NCI-H2029 treated with DMSO at 0.1 percent for 48 hours (cell line): ENCODE data around the gene CBLC.

ENCODE experiments used
- DNase-seq: peaks from one replicate; lab custom pipeline; 2025; lab: John Stamatoyannopoulos, UW

The CBLC gene

DNA sequence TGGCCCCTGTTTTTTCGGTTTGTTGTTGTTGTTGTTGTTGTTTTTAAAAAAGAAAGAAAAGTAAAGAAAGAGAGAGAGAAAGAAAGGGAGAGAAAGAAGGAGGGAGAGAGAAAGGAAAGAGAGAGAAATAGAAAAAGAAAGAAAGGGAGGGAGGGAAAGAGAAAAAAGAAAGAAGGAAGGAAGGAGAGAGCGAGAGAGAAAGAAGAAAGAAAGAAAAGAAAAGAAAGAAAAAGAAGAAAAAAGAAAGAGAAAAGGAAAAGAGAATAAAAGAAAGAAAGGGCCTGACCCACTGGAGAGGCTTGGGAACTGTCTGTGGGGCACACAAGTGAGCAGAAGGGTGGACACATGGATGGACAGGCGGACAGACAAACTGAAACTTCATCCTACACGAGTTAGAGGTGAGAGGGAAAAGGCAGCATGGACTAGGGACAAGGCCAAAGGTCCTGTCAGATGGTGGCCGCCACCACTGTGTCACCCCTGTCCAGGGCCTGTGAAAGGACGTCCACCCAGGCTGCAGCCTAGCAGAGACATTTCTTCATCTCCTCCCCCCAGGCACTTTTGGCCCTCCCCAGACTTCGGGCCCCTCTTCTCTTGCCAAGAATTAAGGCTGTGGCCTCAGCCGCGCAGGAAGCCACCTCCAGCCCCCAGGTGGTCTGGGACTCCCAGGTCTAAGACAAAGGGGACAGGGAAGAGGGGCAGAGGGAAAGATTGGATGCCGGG is 22.1 kb downstream of the CBLC start:
- DNase-seq = no peak

DNA sequence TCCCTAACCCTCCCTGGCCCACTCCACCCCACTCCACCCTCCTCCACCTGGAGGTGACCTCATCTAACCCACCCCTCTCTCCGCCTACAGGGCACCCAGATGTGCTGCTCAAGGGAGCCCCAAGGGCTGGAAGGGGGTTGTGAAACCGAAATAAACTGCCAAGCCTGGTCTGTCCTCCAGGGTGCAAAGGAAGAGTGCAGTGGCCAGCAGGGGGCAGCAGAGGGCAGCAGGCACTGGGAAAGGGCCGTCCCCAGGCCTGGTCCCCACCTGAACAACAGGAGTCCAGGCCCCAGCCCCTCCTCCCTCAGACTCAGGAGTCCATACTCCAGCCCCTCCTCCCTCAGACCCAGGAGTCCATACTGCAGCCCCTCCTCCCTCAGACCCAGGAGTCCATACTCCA is 22.8 kb downstream of the CBLC start:
- DNase-seq = peak; percentile 65

DNA sequence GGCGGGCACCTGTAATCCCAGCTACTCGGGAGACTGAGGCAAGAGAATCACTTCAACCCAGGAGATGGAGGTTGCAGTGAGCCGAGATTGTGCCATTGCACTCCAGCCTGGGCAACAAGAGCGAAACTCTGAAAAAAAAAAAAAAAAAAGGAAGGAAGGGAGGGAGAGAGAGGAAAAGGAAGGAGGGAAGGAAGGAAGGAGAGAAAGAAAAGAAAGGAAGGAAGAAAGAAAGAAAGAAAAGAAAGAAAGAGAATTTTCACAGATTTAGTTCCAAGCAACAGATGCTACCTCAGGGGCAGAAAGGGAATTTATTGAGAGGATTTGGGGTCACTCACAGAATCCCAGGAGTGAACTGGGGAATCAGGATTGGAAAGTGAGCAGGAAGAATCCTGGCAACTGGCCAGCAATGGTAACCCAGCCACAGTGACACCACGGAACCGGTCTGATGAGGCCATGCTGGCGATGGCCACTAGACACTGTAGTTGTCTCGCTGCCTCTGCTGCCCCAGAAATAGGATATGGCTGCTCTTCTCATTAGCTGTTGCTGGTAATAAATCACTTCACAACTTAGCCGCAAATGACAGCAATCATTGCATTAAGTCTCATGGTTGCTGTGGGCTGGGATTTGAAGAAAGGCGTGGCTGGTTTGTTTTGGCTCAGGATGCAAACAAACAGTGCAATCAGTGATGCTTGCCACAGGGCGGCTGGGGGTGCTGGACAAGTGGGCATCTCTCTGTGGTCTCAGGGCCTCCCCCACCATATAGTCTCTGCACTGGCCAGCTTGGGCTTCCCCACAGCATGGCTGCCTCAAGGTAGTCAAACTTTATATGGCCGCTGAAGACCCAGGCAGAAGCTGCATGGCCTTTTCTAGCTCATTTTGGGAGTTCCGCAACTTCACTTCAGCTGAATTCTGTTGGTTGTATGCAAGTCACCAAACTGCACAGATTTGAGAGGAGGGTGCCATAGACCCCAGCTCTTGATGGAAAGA is 26.0 kb downstream of the CBLC start:
- DNase-seq = peak; percentile 21

DNA sequence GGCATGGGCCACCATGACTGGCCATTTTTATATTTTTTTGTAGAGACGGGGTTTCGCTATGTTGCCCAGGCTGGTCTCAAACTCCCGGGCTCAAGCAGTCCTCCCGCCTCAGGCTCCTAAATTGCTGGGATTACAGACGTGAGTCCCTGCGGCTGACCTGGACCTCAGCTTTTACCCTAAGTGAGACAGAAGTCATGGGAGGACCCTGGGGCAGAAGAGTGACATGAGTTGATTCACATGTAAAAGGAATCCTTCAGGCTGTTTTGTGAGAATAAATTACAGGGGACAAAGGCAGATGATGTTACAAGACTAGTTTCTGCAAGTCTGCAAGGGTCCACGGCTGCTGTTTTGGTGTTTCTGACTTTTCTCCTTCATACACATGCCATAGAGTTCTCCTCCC is 28.6 kb downstream of the CBLC start:
- DNase-seq = no peak

DNA sequence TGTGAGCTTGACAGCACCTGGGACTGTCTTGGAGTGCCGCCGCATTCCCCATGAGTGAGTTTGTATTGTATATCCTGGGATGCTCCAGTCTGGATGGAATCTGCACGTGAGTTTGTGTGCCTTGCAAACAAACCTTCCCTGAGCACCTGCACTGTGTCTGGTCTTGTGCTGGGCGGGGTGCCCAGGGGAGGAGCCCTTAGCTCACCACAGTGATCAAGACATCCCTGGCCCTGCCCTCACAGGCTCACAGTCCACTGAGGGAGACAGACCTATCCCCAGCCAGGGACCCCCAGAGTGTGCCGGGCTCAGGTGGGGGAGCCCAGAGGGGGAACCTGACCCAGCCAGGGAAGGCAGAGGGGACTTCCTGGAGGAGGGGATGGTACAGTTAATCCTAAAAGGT is 29.5 kb downstream of the CBLC start:
- DNase-seq = peak; percentile 94

DNA sequence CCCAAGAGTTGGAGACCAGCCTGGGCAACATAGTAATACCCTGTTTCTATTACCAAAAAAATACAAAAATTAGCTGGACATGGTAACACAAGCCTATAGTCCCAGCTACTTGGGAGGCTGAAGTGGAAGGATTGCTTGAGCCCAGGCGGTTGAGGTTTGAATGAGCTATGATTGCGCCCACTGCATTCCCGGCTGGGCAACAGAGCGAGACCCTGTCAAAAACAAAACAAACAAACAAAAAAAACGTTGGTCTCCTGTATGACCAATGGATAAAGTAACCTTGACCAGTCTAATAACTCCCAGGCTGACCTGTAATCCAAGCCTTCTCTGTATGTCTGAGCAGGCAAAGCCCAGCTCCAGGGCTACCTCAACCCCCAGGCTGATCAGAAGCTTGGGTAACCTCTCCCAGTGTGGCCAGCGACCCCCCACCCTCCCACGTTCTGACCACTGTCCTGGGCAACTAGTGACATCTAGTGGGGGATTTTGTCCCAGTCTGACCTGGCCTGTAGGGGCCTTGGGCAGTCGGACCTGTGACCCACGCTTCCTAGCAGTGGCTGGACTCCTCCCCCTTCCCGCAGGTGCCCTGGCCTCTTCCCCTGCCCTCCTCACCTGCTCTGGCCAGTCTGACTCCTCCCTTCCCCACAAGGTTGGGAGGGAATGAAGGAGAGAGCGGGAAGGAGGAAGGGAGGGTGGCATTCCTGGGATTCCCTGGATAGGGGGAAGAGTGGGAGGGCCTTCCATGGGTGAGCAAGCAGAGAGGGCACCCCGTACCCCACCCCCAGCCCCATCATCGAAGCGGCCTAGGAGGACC is 30.2 kb downstream of the CBLC start:
- peak; percentile 9 for DNase-seq

DNA sequence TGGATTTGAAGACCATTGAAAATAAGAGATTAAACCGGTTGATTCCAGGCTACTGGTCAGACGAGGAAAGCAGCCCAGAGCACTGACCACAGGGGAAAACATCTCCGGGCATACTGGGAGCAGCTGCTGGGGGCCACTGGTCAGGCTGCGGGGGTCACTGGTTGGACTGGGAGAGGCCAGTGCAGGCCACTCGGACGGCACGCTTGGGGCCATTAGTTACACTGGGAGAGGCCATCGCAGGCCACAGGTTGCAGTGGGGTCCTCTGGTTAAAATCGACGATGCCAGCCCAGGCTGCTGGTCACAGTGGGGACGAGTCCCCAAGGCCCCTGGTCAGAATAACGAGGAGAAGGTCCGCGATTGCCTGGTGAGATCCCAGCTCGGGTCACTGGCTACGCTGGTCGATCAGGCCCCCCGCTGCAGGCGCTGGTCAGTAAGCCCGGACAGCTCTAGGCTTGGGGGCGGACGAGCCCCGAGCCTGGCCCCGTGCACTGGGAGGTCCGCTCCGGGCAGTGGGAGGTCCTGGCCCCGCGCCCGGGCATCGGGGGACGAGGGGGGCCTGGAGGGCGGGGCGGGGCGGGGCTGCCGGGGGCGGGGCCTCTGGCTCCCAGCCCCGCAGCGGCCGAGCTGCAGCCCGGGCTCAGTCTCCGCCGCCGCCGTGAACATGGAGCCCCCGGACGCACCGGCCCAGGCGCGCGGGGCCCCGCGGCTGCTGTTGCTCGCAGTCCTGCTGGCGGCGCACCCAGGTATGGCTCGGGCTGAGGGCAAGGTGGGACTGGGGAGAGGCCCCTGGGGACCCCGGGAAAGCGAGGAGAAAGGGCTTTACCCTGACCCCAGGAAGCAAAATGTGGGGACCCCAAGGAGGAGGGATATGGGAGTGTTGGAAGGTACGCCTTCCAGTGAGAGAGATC is 31.0 kb downstream of the CBLC start, which contains the start of gene BCAM:
TSS of gene BCAM (plus strand) at position 641 of the 909 bp plus-strand sequence. CDS start at position 663, 22 bp downstream.
- DNase-seq = no peak

DNA sequence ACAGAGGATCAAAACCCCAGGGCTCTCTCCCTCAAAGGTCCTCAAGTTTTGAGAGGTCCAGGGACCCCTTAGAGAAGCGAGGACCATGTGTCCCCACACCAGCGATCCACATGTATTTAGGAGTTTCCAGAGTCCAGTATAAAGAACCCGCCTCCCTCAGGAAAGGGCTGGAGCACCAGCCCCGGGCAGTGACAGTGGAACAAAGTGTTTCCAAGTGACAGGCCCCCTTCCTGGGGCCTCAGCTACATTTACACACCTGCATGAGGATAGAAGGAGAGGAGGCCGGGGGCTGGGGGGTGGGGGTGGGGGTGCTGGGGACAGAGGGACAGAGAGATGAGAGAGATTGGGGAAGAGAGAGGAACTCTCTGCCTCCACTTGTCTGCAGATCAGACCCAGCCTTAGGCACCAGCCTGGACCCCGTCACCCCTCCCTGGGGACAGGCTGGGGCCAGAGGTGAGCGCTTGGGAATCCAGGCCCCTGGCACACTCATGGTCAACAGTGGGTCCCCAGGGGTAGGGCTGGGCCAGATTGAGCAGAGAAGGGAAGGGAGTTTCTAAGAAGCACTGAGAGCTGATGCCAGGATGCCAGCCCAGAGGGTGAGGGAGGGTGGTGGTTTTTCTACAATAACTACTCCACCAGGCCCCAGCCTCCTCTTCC is 32.0 kb downstream of the CBLC start:
- DNase-seq = no peak

DNA sequence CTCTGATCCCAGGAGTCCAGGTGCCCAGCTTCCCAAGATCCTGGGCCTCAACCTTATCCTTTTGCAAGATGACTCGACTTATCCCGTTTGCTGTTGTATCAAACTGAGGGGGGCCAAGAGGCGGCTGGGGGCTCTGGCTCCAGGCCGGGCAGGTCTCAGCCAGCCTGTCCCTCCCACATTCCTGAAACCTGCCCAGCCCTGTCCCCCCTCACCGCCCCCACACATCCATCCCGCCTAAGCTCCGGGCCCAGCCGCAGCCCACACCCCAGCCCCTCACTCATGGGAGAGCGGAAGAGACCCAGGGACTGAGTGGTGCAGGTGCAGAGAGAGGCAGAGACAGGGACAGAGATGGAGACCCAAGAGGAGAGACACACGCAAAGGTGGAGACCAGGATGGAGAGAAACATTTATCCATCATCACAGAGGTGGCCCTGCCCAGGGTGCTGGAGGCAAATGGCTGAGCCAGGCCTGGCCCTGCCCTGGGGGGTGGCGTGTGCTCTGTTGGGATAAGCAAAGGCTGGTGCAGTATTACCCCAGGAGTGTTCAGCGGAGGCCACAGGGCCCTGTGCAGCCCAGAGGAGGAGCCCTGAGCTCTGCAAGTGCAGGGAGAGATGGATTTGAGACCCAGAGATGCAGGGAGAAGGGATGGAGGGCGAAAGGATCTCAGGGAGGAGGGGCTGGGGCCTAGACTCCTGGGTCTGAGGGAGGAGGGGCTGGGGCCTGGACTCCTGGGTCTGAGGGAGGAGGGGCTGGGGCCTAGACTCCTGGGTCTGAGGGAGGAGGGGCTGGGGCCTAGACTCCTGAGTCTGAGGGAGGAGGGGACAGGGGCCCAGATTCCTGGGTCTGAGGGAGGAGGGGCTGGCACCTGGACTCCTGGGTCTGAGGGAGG is 32.8 kb downstream of the CBLC start:
- DNase-seq = no peak

DNA sequence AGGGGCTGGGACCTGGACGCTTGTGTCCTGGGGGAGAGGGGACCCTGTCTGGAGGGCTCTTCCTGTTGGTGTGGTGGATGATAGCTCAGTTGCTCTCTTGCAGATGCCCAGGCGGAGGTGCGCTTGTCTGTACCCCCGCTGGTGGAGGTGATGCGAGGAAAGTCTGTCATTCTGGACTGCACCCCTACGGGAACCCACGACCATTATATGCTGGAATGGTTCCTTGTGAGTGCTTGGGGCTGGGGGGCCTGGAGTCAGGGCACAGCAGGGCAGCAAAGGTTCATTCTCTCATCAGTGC is 33.4 kb downstream of the CBLC start:
- DNase-seq = no peak

DNA sequence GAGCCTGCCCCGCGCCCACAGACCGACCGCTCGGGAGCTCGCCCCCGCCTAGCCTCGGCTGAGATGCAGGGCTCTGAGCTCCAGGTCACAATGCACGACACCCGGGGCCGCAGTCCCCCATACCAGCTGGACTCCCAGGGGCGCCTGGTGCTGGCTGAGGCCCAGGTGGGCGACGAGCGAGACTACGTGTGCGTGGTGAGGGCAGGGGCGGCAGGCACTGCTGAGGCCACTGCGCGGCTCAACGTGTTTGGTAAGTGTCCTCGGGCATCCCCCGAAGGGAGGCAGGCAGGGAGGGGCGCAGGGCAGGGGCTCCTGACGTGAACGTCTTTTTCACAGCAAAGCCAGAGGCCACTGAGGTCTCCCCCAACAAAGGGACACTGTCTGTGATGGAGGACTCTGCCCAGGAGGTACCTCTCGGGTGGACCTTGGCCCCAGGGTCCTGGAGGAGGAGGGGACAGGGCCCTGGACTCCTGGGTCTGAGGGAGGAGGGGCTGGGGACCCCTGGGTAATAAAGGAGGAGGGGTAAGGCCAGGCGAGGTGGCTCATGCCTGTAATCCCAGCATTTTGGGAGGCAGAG is 34.5 kb downstream of the CBLC start:
- no peak for DNase-seq

DNA sequence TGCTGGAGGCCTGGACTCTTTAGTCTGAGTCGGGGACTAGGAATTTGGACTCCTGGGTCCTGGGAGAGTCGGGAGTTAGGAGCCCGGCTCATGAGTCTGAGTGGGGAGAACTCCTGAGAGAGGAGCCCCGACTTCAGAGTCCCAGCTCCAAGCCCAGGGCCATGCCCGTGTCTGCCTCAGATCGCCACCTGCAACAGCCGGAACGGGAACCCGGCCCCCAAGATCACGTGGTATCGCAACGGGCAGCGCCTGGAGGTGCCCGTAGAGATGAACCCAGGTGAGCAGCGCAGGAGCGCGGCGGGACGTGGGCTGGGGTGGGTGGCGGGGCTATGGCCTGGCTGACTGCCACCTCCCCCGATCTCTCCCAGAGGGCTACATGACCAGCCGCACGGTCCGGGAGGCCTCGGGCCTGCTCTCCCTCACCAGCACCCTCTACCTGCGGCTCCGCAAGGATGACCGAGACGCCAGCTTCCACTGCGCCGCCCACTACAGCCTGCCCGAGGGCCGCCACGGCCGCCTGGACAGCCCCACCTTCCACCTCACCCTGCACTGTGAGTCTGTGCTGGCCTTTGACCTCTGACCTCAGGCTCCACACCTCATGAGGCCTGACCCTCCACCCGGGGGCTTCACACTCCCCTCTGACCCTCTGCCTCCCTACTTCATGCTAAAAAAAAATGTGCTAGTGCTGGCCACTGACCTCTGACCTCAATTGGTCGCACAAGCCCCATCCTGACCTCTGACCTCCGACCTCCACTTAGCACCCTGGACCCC is 35.6 kb downstream of the CBLC start:
- no peak for DNase-seq

DNA sequence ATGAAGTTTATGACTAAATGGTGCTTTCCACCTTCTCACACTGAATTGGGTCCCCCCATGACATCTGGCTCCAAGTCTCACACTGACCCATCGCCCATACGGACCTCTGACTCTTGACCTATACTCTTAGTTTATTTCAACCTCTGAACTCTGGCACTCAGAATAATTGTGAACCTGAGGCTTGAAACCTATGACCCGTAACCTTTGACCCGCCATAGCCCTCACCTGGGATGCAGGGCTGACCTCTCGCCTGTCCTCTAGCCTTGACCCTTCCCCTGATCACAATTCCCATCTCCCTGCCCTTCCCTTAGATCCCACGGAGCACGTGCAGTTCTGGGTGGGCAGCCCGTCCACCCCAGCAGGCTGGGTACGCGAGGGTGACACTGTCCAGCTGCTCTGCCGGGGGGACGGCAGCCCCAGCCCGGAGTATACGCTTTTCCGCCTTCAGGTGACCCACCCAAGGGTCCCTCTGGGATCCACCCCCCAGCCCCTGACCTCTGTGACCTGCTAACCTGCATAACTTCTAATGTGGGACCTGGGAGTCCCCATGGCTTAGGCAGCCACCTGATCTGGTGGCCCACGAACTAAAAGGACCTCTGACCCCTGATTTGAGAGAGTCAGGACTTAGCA is 36.3 kb downstream of the CBLC start:
- no peak for DNase-seq

DNA sequence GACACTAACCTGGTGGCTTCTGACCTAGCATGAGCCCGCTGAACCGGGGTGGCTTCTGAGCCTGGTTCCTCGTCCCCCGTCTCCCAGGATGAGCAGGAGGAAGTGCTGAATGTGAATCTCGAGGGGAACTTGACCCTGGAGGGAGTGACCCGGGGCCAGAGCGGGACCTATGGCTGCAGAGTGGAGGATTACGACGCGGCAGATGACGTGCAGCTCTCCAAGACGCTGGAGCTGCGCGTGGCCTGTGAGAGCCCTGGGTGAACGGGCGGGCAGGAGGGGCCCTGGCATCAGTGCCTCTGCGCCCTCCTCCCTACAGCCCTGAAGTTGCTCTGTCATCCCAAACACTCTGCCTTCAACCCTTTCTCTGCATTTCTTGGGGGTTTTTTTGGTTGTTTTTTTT is 36.8 kb downstream of the CBLC start:
- no peak for DNase-seq

DNA sequence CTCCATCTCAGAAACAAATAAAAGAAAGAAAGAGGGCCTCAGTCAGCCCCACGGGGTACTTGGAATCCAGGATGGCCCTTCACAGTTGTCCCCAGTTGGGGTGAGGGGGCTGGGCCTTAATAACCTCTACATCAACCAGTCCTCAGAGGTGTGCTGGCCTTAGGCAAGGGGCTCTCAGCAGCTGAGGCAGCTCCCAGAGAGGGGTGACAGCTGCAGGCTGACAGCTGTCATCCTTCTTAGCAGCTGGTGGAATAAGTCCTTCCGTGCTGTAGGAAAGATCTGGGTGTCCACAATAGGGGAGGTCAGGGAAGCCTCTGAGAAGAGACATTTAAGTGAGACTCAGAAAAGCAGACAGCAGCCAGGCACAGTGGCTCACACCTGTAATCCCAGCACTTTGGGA is 38.6 kb downstream of the CBLC start:
- DNase-seq = no peak

DNA sequence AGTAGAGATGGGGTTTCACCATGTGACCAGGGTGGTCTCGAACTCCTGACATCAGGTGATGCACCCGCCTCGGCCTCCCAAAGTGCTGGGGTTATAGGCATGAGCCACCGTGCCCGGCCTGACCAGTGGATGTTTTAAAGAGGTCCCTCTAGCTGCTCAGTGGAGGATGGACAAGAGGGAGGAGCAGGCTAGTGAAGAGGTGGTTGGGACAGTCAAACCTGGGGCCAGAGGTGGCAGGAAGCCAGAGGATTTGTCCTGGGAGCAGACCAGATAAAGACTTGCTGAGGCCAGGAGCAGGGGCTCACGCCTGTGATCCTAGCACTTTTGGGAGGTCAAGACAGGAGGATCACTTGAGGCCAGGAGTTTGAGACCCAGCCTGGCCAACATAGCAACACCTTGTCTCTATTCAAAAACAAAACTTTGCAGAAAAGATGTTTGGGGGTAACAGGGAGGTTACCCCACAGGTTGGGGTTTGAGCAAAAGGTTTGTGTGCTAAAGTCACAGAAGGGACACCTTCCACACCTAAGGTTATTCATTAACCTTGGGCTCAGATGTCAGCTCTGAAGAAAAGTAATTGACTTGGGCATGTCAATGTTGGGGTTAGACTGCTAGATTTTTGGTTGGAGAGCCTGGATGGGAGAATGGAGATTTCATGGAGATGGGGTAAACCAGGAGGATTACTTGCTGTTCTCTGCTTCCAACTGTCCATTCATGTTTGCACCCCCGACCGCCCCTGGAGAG is 40.2 kb downstream of the CBLC start:
- no peak for DNase-seq

DNA sequence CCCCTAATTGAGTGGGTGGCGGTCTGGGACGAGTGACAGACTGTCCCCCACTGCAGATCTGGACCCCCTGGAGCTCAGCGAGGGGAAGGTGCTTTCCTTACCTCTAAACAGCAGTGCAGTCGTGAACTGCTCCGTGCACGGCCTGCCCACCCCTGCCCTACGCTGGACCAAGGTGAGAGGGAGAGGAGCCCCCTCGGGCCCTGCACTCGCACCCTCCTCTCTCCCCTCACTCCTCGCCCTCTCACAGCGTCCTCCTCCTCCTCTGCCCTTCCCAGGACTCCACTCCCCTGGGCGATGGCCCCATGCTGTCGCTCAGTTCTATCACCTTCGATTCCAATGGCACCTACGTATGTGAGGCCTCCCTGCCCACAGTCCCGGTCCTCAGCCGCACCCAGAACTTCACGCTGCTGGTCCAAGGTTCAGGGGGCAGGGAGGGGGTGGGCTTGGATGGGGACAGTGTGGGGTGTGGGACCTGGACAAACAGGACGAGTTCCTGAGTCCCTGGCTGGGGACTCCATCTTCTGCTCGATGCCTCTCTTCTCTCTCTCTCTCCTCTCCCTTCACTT is 40.9 kb downstream of the CBLC start:
- no peak for DNase-seq
